NB4 (cell line): Measurements from ENCODE around the gene HAVCR1.
"Not testable (repeated sequence)": the region's sequence is repeated elsewhere in the genome, so short reads cannot be mapped to it uniquely, and the experiment has no call there.

Experiments used
- DNase-seq: peaks from one replicate; pipeline ENCODE4 v3.0.0; 2010; ENCODE audit warnings: low read depth
- H3K4me3 ChIP-seq: one replicate; pipeline ENCODE4 v1.5.1; 2011; ENCODE audit warnings: mild to moderate bottlenecking, low read depth, low read length, moderate library complexity
- MYC ChIP-seq: IDR thresholded peaks from 2 replicates; pipeline ENCODE4 v1.6.1; 2011; ENCODE audit warnings: low read depth, low read length
- POLR2A ChIP-seq: IDR thresholded peaks from 2 replicates; pipeline ENCODE4 v1.6.1; 2011; ENCODE audit warnings: mild to moderate bottlenecking; ENCODE audit not compliant: insufficient read length; ENCODE audit errors: extremely low read depth
- TF ChIP-seq, protein P1 (sequence below): IDR thresholded peaks from 2 replicates; pipeline ENCODE4 v1.6.1; 2011; ENCODE audit warnings: low read depth, low read length
- TF ChIP-seq, protein P2 (sequence below): IDR thresholded peaks from one replicate; pipeline ENCODE4 v1.5.1; 2012; ENCODE audit warnings: low read depth, low read length

HAVCR1 gene

GRCh38 chr5:157059891-157060290 is 975 bp upstream of the HAVCR1 start:
- TF ChIP-seq, protein P1, sequence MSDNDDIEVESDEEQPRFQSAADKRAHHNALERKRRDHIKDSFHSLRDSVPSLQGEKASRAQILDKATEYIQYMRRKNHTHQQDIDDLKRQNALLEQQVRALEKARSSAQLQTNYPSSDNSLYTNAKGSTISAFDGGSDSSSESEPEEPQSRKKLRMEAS = no peak
- TF ChIP-seq POLR2A (no peak), MYC (no peak)
- TF ChIP-seq, protein P2, sequence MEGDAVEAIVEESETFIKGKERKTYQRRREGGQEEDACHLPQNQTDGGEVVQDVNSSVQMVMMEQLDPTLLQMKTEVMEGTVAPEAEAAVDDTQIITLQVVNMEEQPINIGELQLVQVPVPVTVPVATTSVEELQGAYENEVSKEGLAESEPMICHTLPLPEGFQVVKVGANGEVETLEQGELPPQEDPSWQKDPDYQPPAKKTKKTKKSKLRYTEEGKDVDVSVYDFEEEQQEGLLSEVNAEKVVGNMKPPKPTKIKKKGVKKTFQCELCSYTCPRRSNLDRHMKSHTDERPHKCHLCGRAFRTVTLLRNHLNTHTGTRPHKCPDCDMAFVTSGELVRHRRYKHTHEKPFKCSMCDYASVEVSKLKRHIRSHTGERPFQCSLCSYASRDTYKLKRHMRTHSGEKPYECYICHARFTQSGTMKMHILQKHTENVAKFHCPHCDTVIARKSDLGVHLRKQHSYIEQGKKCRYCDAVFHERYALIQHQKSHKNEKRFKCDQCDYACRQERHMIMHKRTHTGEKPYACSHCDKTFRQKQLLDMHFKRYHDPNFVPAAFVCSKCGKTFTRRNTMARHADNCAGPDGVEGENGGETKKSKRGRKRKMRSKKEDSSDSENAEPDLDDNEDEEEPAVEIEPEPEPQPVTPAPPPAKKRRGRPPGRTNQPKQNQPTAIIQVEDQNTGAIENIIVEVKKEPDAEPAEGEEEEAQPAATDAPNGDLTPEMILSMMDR = no peak
- no peak for DNase-seq
- H3K4me3 ChIP-seq = no peak overlapping the region

- H3K4me3 ChIP-seq = no peak overlapping the region
- TF ChIP-seq MYC = no peak
- TF ChIP-seq, protein P2 = no peak
- TF ChIP-seq POLR2A = no peak
- TF ChIP-seq, protein P1 = no peak
- DNase-seq = peak; percentile 7
These were observed 1.2 kb downstream of the HAVCR1 start for GRCh38 chr5:157057459-157058370.

DNA sequence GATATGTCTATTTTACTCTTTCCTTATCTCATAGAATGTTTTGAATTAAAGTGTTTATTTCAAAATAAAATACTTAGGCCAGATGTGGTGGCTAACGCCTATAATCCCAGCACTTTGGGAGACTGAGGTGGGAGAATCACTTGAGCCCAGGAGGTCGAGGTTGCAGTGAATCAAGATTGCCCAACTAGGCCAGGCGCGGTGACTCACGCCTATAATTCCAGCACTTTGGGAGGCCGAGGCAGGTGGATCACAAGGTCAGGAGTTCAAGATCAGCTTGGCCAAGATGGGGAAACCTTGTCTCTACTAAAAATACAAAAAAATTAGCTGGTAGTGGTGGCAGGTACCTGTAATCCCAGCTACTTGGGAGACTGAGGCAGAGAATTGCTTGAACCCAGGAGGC is 2.1 kb downstream of the HAVCR1 start:
- not testable (repeated sequence) for H3K4me3 ChIP-seq, DNase-seq

GRCh38 chr5:157051604-157052245 is 7.2 kb downstream of the HAVCR1 start:
- no peak for DNase-seq
- TF ChIP-seq MYC = no peak
- TF ChIP-seq, protein P2 = no peak
- TF ChIP-seq POLR2A = no peak
- TF ChIP-seq, protein P1 = no peak

GRCh38 chr5:157050050-157050449 is 8.9 kb downstream of the HAVCR1 start:
- no peak overlapping the region for H3K4me3 ChIP-seq
- DNase-seq = no peak
- TF ChIP-seq, protein P1 = no peak
- TF ChIP-seq MYC = no peak
- TF ChIP-seq POLR2A = no peak
- TF ChIP-seq, protein P2 = no peak

More at GRCh38 chr5:157051604-157052245, 7.2 kb downstream of the HAVCR1 start:
- H3K4me3 ChIP-seq = no peak overlapping the region

GRCh38 chr5:157049605-157050004 is 9.3 kb downstream of the HAVCR1 start:
- H3K4me3 ChIP-seq = no peak overlapping the region
- no peak for DNase-seq
- TF ChIP-seq MYC (no peak), POLR2A (no peak)
- TF ChIP-seq, protein P2 = no peak
- TF ChIP-seq, protein P1 = no peak
